Hematopoietic multipotent progenitor cell (in vitro differentiated cells): ENCODE data around the gene TMEM62. TPM values are rescaled to one million over a fixed set of nuclear protein-coding genes. Genes with fewer than 3 reads are reported as not detected.
"Not testable (repeated sequence)": the region's sequence is repeated elsewhere in the genome, so short reads cannot be mapped to it uniquely, and the experiment has no call there.

Experiments used
- DNase-seq, 3 donors: peaks; one replicate each; pipeline ENCODE4 v3.0.0-alpha.2; 2011 to 2015; ENCODE audit warnings: low read depth in 2 of 3, low spot score in 2 of 3
- total RNA-seq: library from RNA; depleted of rRNA; stranded (reverse); fragments of >200 nt; gene quantifications from one replicate; pipeline ENCODE4 v1.2.3, GENCODE V29; 2012

TMEM62 gene
- total RNA-seq, 1 donor: 16.4 TPM

DNA sequence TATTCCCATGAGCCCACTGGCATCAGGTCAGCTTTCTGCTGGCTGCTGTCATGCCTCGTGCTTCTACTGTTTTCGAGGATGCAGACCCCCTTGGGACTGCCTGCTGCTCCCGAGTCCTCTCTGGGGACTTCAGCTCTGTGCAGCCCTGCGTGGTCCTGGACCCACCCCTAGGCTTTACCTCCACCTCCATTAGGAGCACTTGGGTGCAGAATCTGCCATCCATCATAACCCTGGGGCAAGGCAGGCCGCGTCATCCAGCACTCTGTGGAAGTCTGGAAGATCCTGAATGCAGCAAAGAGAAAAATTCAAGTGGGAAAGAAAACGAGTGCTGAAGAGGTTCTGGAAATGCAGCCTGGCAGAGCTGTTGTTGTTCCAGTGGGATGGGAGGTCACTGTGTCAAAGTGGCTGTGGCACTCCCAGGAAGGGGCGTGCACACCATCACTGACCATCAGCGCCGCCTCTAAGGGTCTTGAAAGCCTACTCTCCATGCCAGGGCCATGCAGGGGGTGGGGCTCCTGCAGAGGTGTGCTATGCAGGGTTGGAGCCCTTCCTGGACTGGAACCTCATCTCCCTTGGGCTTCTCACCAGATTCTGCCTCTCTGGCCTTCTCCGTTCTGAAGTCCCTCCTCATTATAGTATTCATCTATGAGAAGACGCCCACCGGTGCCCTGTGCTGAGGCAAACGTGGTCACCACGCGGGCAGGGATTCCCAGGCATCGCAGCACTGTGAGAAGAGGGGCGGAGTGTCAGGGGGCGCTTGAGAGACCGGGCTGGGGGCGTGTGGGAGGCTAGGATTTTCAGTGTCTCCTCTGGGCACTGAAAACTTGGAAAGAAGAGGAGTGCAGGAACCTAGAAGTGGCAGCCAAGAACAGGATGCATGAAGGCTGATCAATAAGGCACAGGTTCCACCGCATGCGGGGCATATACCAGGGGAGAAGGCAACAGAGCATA lies 74.9 kb downstream of the TMEM62 start:
- DNase-seq: no peak

DNA sequence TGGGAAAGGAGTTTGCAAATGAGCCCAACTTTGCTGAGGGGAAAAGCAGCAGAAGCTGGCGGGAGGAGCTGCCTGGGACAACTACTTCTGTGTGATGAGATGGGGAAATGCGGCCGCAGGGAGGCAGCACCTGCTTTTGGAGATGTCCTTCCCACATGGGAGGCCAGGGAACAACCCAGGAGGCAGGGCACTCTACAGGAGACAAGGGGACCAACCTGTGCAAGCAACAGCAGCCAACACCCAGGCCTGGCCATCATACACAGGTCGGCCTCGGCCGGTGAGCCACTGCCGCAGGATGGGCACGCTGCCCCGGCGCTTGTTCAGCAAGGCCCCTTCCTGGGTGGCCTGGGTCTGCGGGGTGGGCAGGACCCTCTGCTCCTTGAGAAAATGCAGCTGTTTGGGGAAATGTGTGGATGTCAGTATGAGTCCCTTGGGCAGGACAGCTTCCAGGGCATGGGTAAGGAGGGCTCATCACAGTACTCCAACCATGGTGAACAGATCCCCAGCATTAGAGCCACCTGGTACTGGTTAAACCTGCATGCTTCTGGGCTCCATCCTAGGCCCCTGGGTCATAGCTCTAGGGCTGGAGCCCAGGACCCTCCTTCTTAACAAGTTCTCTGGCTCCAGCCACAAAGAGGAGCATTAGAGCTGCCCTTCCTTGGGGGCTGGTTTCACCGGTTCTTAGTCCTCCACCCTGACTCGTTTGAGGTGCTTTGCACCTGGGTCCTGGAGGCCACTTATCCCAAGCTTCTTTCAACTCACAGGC lies 75.9 kb downstream of the TMEM62 start:
- peak in 1 of 3 donors; percentile 10 for DNase-seq

DNA sequence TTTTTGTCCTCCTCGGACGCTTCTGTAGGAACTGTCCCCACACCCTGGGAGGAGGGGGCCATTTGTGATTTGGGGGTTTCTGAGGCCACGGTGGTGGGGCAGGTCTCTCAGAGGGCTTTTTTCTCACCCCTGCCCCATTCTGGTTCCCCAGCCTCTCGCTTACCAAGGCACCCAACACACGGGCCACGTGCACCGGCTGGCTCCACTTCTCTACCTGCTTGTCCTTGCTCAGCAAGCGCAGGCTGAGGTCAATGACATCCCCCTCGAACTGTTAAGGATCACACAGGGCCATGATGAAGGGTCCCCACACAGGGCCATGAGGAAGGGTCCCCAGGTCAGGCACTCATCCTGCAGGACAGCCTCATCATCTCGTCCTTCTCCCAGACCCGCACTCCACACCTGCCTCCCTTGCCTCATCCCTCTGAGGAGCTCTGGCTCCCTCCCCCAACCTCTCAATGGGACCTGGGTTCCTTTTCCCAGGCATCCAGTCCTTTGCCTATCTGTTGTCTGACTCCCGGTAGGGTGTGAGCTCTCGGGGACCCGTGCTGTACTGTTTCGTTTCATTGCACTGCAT lies 76.9 kb downstream of the TMEM62 start:
- no peak for DNase-seq

DNA sequence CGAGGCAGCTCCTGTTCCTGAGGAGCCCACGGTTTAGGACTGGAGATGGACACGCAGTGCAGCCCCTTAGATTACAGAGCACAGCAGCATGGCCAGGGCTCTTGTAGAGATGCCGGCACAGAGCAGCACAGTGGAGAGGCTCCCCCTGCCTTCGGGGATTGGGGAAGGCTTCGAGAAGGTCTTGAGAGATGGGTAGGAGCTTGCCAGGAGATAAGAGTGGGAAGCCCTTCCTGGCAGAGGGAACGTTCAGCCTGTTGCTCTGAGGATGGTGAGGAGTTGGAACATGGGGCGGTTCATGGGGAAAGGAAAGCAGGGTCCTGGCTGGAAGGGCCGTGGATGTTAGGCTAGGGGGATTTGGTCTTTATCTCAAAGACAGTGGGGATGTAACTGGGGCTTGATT lies 77.4 kb downstream of the TMEM62 start:
- DNase-seq: no peak

DNA sequence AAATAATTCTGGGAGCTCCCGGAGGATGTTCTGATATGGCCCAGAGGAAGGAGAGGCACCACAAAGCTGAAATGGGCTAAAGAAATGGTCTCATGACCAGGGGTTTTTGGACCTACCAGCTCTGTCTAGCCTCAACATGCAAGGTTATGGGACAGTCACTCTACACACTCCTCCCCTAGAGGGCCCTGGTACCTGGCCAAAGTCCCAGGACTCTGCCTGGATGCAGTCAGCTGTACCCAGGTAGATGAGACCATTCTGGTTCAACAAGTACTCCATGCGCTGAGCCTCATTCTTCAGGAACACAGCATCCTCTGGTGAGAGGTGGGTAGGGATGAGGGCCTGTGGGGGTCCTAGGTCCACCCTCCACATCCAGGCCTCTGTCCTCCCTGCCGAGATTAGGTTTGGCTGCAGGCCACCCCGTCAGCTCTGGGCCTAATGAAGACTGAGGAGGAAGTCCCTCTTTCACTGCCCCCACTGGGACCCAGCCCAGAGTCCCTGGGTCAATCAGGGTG lies 77.9 kb downstream of the TMEM62 start:
- DNase-seq: no peak

DNA sequence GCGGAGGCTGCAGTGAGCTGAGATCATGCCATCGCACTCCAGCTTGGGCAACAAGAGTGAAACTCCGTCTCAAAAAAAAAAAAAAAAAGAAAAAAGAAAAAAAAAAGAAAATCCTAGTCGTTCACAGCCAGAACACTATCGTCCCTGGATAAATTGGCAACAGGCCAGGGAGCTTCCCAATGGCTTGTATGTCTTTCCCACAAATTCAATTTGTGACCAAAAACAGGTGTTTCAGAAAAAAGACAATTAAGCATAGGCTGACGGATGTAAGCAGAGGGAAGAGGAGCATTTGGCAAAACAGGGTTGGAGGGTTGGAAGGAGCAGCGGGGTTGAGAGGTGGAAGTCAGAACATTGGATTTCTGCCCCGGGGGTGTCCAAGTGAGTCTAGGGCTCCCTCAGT lies 78.9 kb downstream of the TMEM62 start:
- DNase-seq: no peak

DNA sequence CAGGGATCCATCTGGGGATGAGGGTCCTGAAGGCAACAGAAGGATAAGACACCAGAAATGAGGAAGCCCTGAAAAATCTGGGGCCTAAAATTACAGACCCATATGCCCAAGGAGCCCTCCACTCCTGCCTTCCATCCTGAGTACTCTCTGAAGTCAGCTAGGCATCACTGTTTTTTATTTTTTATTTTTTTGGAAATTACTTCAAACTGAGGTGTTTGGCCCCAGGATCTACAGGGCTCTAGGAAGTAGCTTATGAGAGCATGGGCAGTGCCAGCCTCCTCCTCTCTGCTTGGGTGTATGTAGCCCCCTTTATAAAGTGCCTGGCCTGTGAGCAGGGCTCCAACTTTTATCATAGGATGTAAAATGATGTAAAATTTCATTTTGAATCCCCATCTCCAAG lies 79.6 kb downstream of the TMEM62 start:
- DNase-seq: no peak

DNA sequence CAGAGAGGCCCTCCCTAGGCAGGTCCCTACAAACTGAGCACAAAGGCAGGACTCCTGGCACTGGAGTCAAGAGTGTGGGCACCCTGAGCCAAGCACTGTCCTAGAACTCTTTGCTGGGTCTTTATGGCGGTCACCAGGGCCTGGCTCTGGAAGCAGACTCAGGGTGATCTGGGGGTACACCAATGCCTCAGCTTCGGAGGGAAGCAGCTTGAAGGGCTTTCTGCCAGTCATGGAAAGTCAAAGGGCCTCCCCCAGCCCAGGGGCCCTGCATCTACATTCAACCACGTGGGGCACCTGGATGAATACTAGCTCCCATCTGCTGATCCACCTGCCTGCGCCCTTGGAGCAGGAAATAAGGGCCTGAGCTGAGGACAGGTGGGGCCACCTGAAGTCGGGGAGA lies 80.1 kb downstream of the TMEM62 start:
- no peak for DNase-seq

DNA sequence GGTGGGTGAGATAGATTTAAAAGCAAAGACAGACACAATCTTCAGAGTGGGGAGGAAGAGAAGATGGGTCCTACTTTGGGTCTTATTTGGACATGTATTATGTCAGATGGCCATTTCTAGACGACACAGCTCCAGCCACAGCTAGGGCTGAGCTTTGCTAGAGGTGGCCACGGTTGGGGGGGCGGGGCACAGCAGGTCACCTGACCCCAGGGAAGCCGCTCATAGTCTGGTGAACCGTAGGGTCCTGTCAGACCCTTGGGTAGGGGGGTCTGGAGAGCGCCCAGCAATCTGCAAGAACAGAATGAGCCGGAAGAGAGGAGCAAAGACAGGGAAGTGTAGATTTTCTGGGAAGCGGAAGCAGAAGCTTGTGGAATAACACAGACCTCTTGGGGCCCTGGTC lies 80.8 kb downstream of the TMEM62 start:
- no peak for DNase-seq

DNA sequence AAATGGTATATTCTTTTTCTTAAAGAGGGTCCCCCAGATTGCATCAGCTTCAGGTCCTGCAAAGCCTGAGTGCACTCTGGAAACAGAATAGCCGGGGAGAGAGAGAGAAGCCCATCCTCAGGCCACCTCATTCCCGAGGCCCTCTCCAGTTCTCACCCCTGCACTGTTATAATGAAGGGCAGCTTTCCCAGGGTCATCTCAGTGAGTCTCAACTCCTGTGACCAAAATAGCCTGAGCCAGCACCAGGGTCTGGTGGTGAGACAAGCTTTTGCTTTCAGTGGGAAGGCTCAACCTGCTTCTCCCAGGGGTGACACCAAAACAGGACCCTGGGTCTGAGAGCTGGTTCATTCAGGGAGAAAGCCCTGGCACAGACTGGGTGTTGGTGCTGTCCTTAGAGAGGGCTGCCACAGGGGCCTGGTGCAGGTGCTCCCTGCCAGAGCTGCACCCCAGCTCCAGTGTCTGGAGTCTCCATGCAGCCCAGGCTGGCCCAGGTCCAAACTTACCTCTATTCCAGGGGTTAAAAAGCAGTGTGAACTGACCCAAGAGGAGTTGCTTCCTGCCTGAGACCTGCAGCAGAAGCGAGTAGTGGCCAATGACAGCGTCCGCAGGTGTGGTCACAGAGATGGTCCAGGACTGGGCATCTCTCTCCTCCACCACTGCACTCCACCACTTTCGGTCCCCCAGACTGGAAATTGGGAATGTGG lies 81.4 kb downstream of the TMEM62 start:
- no peak for DNase-seq

DNA sequence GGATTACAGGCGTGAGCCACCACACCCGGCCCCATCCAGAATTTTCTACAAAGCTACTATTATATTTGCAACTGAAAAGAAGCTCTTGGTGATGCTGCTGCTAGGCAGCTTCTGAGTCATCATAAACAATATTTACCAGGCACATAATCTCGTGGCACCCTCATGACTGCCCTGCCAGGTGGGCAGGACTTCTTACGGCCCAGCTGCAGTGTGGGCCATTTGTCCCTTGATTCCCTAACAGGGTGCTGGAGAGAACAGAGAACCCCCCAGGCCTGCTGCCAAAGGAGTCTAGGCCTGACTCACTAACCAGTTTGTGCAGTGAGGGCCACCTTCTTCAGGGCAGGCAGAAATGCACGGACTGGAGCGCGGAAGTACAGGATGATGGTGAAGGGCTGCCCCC lies 82.6 kb downstream of the TMEM62 start:
- no peak for DNase-seq

DNA sequence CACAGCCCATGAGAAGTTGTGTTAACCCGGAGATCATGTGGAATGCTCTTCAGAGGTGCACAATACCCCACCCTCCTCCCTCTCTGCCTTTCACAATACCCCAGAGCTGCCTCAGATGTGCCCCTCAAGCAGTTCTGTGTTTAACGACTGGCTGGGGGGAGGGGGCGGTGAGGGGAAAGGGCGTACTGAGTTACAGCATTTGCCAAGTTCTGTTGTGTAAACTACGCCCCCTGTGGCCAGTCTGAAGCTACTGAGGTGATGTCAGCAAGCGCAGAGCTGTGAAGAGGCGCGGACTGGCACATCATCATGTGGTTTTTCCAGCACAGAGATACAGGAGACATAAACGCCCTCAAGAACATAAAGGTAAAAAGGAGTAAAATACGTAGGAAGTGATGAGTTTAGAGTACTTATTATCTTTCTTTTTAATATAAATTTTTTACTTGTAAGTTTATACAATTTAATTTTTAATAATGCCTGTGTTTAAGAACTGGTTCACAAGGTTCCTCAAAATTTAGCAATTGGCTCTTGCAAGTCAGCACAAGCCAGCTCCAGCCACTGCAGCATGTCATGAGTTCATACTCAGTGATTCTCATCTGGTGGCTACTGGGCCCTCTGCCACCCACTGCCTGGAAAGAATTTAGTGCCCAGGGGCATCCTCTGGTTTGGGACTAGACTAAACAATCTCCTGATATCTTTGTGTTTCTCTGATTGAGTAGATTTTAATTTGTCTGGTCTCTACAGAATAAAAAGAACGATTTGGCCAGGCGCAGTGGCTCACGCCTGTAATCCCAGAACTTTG lies 85.7 kb downstream of the TMEM62 start:
- peak in 2 of 3 donors; percentile 37 to 55 for DNase-seq

DNA sequence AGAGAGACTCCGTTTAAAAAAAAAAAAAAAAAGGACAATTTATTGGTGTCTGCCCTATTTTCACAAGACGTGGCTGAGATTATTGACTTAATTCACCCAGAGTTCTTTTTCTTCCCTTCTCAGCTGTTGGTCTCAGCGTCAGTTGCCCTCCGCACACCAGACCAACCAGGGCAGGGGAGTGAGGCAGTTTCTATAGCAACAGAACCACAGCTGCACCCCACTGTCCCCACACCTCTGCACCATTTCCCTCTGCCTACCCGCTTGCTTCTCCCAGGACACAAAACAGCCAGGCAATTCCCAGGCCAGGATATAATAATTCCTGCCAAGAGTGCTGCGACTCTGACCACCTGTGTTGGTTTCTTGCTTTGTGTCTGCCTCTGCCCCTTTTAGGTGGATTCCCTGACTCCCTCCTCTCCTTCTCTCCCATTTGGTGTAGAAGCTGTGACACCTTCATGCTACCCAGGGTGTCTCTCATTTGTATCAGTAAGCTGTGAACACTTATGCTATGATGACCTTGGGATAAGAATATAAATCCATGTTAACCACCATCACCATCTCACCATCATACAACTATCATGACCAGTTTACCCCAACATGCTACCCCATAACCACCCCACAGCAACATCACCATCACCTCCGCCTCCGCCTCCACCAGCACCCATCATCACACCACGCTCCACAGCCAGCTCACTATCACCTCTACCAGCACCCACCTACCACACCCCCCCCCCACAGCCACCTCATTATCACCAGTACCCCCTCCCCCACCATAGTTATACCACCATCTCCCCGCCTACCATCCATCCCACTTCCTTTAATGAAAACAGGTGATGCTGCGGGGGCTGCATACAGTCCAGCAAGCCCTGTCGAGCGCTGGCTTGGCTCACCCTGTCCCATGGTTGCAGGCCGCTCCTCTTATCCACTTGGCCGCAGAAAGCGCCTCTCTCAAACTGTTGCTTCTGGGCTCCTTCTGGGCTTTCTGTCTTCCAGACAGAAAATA lies 86.8 kb downstream of the TMEM62 start:
- DNase-seq: no peak

DNA sequence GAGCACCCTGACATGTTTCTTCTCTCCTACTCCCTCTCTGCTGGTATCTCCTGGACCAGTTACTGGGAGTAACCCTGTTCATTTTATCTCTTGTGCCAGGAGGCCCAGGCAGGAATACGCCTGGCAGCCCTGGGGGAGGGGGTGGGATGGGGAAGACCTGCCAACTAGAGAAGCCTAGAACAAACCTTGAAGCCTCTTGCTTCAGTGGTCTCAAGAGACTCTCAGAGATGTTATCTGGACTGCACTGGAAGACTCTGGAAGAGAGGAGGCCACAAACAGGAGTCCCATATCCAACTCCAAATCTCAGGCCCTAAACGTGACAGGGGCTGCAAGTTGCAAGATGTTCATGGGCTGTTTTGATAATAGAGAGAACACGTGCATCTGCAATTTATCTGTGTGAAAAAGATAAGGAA lies 87.6 kb downstream of the TMEM62 start, which contains the start of gene EPB42:
EPB42 (minus strand) TSS at position 28 of the 413 bp plus-strand sequence. CDS start 193 bp downstream, outside the sequence.
- peak in 2 of 3 donors; percentile 33 to 59 for DNase-seq

DNA sequence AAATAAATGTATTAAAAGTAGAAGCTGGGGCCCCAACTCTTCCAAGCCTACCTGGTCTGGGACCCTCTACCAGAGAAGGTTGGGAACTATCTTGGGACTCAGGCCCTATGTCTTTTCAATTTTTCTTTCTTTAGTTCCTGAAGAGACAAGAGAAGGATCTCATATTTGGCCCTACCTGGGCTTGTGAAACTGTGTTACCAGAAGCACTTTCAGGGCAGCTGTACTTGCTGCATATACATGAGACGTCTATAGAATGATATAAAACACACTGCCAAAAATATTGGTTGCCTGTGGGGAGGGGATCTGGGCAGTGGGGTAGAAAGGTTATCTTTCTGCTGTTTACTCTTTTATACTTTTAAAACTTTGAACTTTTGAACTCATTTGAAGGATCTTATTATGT lies 88.0 kb downstream of the TMEM62 start:
- no peak for DNase-seq

DNA sequence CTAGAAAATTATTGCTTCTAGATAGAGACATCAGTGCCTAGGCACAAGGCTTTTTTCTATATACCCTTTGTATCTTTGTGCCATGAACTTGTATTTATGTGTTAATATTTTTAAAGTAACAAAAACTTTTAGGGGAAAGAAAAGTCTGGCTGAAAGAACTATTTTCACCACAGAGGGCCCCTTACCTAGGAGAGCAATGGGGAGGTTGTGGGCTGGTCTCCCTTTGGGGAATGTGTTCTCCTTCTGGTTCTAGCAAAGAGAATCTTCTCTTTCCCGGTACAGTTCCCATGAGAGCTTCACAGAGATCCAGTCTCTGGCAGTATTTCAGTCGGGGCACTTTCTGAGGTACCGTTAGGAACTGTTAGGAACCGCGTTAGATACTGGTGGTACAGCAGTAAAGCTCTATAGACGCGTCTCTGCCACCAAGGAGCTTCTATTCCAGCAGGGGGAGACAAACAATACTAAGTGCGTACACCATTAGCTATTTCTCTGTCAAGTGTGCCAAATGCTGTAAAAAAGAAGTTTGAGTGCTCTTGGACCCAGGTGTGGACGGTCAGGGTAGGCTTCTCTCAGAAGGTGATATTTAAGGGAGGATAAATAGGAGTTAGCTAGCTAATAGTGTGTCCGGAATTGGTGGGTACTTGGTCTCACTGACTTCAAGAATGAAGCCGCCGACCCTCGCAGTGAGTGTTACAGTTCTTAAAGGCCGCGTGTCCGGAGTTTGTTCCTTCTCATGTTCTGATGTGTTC lies 92.0 kb downstream of the TMEM62 start:
- DNase-seq: peak; percentile 21 to 85 (median 69)

DNA sequence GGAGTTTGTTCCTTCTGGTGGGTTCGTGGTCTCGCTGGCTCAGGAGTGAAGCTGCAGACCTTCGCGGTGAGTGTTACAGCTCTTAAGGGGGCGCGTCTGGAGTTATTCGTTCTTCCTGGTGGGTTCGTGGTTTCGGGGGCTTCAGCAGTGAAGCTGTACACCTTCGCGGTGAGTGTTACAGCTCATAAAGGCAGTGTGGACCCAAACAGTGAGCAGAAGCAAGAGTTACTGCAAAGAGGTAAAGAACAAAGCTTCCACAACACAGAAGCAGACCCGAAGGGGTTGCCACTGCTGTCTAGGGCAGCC lies 92.5 kb downstream of the TMEM62 start:
- DNase-seq: not testable (repeated sequence)
